GM12874 (cell line): Measurements from ENCODE around the gene SCUBE1.

Source experiments
- CTCF ChIP-seq: IDR thresholded peaks from 2 replicates; pipeline ENCODE4 v1.5.1; 2011; ENCODE audit warnings: low read depth, mild to moderate bottlenecking, control low read depth, low read length, moderate library complexity; ENCODE audit not compliant: insufficient read depth

SCUBE1 gene

DNA sequence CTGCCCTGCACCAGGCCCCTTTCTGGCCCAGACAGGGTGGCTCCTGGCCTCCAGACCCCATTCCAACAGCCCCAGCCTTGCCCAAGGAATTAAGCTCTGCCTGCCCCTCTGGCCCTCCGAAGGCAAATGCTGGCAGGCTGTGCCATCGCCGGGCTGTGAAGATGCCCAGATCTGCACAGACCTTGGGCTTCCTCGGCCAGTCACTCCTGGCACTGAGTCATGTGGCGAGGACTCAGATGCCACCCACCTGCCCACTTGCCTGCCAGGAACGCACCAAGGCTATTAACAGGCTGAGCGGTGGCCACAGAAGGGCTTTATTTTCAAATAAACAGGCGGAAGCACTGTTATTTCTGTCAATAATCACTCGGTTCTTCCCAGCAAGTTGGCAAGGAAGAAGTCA is 105.9 kb downstream of the SCUBE1 start:
- TF ChIP-seq CTCF = no peak

DNA sequence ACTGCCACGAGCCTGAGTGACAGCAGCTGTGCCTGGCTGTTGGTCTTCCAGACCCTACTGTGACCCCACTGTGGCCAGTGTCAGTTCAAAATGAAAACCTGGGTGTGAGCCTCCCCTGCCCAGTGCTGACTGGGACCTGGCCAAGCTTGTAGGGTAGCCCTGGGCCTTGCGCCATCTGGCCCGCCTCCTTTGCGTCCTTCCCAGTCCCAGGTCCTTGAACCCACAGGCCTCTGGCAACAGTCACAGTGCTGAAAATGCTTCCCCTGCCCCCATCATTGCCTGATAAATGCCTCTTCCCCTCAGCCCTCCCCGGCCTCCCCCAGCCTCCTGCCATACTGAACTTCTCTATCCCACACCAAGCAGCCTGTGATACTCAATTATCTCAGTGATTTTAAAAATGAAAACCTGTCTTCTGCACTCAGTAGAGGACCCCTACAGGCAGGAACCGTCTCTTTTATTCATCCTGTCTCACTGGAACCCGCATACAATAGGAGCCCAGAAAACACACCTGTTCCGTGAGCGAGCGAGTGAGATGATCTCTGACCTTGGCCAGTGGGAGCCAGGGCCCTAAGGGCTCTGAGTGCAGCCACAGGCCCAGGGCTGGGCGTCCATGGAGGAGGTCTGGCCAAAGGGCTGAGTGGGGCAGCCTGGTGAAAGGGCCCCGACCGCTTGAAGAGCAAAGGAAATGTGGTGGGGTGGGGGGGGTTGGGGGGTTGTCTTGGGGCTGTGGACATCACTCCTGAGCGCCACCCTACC is 106.6 kb downstream of the SCUBE1 start:
- no peak for TF ChIP-seq CTCF

GRCh38 chr22:43235445-43236409 is 107.4 kb downstream of the SCUBE1 start:
- no peak for TF ChIP-seq CTCF

DNA sequence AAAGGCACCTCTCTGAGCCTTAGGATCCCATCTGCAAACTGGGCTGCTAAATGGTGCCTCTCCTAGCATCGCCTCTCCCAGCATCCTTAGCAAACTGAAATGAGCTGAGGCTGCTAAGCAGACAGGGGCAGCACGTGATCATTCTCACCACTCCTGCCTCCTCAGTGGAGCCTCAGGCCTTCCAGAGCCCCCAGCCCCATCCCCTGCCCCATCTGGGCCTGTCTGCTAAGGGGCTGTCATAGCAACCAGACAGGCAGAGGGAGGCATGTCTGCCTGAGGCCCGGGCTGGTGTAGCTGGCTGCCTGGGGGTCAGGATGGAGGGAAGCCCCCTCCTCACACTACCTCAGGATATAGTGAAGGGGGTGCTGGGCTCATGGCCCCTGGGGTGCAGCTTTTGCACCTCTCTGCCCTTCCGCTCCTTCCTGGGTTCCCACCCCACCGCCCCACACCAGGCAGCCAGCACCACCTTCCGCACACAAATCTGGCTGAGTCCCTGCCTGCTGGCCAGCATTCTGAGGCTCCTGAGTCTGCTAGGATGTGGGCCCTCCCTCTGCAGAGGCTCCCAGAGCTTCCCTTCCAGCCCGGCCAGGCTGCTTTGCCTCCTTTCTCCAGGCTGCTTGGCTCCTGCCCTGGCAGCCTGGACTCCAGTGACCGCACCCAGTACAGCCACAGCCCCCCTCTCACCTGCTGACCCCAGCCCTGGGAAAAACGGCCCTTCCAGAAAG is 108.7 kb downstream of the SCUBE1 start:
- no peak for TF ChIP-seq CTCF

GRCh38 chr22:43233529-43233928 is 109.6 kb downstream of the SCUBE1 start:
- TF ChIP-seq CTCF = no peak

GRCh38 chr22:43232445-43232844 is 110.7 kb downstream of the SCUBE1 start:
- no peak for TF ChIP-seq CTCF

- no peak for TF ChIP-seq CTCF
These were observed 111.5 kb downstream of the SCUBE1 start for GRCh38 chr22:43231724-43232034.
